ENCODE measurements around the gene HOXB7. TPM values are rescaled to one million over a fixed set of nuclear protein-coding genes. Genes with fewer than 3 reads are reported as not detected.

Gene HOXB7
- total RNA-seq, 1 experiment from 2014 or later, result not detected

DNA sequence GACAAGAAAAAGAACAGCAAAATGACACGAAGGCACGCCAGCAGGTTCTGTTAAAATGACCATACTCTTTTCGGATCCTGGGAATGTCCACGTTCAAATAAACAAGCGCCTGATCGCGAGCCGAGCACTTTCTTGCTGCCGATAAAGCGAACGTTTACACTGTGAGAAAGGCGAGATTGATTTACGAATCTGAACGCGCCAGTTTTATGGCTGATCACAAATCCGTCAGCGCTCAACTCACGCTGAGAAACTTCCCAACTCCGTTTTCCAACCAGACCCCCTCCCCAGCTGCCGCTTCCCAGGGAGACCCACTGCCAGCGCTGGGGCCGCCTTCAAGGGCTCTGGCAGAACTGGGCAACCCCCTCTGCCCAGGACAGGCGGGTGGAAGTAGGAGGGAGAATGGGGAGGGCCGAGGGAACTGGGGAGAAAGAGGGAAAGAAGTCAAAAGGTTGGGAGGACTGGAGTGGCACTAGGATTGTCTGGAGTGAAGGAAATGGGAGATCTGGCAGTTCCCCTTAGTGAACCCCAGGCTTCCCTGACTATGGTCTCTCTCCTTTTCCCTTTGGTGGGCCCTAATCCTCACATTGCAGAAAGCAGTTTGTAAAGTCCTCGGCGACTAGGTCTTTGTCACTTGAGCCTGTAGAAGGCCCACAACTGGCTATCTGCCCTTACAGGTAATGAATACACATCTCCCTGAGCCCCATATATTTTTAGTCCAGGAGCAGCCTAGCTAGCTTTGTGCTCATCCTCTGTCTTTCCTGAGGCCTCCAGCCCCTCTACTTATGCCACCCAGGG is 39.6 kb downstream of the HOXB7 start:
- no peak overlapping the region for H3K14ac ChIP-seq (ENCODE audit: insufficient read depth, low read length)
- H2BK12ac ChIP-seq (ENCODE audit: insufficient read length, low read depth, low read length), result no peak overlapping the region
- H2BK20ac ChIP-seq (ENCODE audit: low read depth, low read length, poor library complexity, severe bottlenecking), result no peak overlapping the region
- Mint-ChIP-seq H3K9me3 (peaks cover 0 to 12% of the 10 kb centered on the region in 2 experiments; a peak in 1 of 5 replicates), H3K27me3 (ENCODE audit: low read depth) (no peaks in the 10 kb centered on the region), H3K27ac (no peak overlapping the region), H3K4me3 (no peak overlapping the region), H3K4me1 (peaks cover 6 to 20% of the 10 kb centered on the region in 2 experiments), H3K36me3 (ENCODE audit: insufficient read depth in 1 of 3, low read depth in 3 of 3) (no peaks in the 10 kb centered on the region; a peak in 1 of 7 replicates)
- no peaks in the 10 kb centered on the region for H3K9me3 ChIP-seq (ENCODE audit: control insufficient read depth, low read depth, low read length)
- peaks cover 4% of the 10 kb centered on the region for H4K20me1 ChIP-seq (ENCODE audit: control insufficient read depth, insufficient read depth, insufficient read length)
- H3K27ac ChIP-seq (ENCODE audit: insufficient read length, low read depth, low read length), result no peak overlapping the region
- no CpG with 5 or more reads among the region's 26 CpGs for WGBS (ENCODE audit: extremely low coverage, insufficient read length, low lambda C conversion rate)
- H3K79me1 ChIP-seq (ENCODE audit: insufficient read depth, low read depth, low read length, poor library complexity, severe bottlenecking), result no peaks in the 10 kb centered on the region
- peaks cover 100% of the 10 kb centered on the region for H3K27me3 ChIP-seq (ENCODE audit: insufficient read depth, low read length)
- no peak overlapping the region for H2BK5ac ChIP-seq (ENCODE audit: insufficient read length, low read length)
- DNase-seq, result peak; percentile 65
- no peak overlapping the region for H2BK120ac ChIP-seq (ENCODE audit: low read depth, low read length, poor library complexity, severe bottlenecking)
- H4K8ac ChIP-seq (replicated peaks; ENCODE audit: insufficient read length, low read depth, low read length), result no peak overlapping the region
- no peak overlapping the region for H3K56ac ChIP-seq (ENCODE audit: insufficient read length, low read depth, low read length)
- H3K23ac ChIP-seq (ENCODE audit: insufficient read length, low read depth, low read length), result no peak overlapping the region
- TF ChIP-seq, protein P1, sequence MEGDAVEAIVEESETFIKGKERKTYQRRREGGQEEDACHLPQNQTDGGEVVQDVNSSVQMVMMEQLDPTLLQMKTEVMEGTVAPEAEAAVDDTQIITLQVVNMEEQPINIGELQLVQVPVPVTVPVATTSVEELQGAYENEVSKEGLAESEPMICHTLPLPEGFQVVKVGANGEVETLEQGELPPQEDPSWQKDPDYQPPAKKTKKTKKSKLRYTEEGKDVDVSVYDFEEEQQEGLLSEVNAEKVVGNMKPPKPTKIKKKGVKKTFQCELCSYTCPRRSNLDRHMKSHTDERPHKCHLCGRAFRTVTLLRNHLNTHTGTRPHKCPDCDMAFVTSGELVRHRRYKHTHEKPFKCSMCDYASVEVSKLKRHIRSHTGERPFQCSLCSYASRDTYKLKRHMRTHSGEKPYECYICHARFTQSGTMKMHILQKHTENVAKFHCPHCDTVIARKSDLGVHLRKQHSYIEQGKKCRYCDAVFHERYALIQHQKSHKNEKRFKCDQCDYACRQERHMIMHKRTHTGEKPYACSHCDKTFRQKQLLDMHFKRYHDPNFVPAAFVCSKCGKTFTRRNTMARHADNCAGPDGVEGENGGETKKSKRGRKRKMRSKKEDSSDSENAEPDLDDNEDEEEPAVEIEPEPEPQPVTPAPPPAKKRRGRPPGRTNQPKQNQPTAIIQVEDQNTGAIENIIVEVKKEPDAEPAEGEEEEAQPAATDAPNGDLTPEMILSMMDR (conservative IDR thresholded peaks at IDR 0.05), result no peak
- no peak overlapping the region for H2BK15ac ChIP-seq (ENCODE audit: low read depth, low read length)
- H3K9ac ChIP-seq (ENCODE audit: extremely low read depth, insufficient read length, low read length), result no peak overlapping the region
- H3K4ac ChIP-seq (ENCODE audit: low read depth, low read length), result no peak overlapping the region
- peaks cover 2% of the 10 kb centered on the region; the same call in 1 of the 2 replicates for H3K4me1 ChIP-seq (ENCODE audit: insufficient read depth, low read length)
- H4K5ac ChIP-seq (ENCODE audit: insufficient read length, low read depth, low read length), result no peak overlapping the region
- H3T11ph ChIP-seq (ENCODE audit: low read length), result no peak overlapping the region
- no peak overlapping the region for H4K91ac ChIP-seq (ENCODE audit: insufficient read length, low read depth, low read length)
- H2AK5ac ChIP-seq (ENCODE audit: insufficient read length, low read length), result no peak overlapping the region
- no peaks in the 10 kb centered on the region for H3K79me2 ChIP-seq (ENCODE audit: insufficient read depth, low read length)
- no peaks in the 10 kb centered on the region for H3K23me2 ChIP-seq (ENCODE audit: insufficient read length, low read depth, low read length, poor library complexity, severe bottlenecking)
- no peak overlapping the region for H3K4me2 ChIP-seq (ENCODE audit: insufficient read depth, insufficient read length, low read length)
- no peak overlapping the region for H2AFZ ChIP-seq (ENCODE audit: low read length)
- no peak overlapping the region for H3K18ac ChIP-seq (ENCODE audit: insufficient read length, low read depth, low read length)

All from H9 (cell line).